ENCODE results near the gene LAPTM5. TPM values are rescaled to one million over a fixed set of nuclear protein-coding genes. Genes with fewer than 3 reads are reported as not detected.

LAPTM5 gene
- total and polyA plus RNA-seq, 2 of the 8 experiments (the other 6 are each of a cell fraction or from before 2014, with no cell fraction given): 0.37 to 1.4 TPM

DNA sequence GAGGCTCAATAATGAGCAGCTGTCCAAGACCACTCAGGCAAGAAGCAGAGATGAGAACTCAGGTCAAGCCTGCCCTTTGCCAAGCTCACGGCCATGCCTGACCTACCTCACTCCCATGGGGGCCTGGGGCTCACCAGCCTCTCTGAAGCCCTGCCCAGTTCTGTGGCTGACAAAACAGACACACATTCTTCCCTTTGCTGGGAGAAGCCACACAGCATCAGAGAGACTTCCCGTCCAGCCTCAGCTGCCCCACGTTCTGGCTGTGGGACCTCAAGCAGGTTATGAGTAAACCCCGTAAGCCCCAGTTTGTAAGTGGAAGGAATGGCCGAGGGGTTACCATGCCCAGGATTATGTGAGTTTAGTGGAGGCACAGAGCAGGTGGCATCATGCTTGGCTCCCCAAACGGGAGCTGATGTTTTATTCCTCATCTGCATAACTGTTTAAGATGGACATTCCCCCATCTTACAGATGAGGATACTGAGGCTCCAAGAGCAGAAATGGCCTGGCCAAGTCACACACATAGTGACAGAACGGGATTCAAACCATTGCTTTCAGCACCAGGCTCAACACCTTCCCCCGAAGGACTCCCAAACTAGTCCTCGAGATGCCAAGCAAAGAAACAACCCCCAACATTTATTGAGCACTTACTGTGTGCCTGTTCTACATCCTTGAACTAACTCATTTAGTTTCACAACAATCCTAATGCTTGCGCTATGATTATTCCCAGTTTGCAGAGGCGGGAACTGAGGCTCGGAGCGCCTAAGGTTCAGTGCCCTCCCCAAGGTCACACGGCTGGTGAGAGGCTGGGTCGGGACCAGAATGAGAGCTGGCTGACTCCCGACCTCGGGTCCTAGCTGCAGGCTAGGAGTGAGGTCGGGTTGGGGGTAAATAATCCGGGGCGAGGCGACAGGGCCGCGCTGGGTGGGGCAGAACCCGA is 49.1 kb upstream of the LAPTM5 start (continued):
- TF ChIP-seq NANOG (IDR thresholded peaks at IDR 0.05; ENCODE audit: insufficient read depth, low read depth, low read length, poor library complexity, severe bottlenecking): no peak
- TF ChIP-seq RFX5 (IDR thresholded peaks at IDR 0.05; ENCODE audit: borderline replicate concordance, low read depth, low read length): no peak
- TF ChIP-seq SIRT6 (IDR thresholded peaks at IDR 0.05; ENCODE audit: low read length): no peak
- TF ChIP-seq, protein P1, sequence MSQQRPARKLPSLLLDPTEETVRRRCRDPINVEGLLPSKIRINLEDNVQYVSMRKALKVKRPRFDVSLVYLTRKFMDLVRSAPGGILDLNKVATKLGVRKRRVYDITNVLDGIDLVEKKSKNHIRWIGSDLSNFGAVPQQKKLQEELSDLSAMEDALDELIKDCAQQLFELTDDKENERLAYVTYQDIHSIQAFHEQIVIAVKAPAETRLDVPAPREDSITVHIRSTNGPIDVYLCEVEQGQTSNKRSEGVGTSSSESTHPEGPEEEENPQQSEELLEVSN (IDR thresholded peaks at IDR 0.05): no peak
- no peak for TF ChIP-seq SIX5 (IDR thresholded peaks at IDR 0.05; ENCODE audit: low read depth, low read length)
- no peak for TF ChIP-seq CTBP2 (IDR thresholded peaks at IDR 0.05; ENCODE audit: borderline replicate concordance, insufficient read depth, insufficient read length, low read length)
